Astrocyte (in vitro differentiated cells and primary cell): ENCODE results near the gene OXNAD1. TPM values are rescaled to one million over a fixed set of nuclear protein-coding genes. Genes with fewer than 3 reads are reported as not detected.

Experiments used
- DNase-seq: peaks from one replicate; pipeline ENCODE4 v3.0.0-alpha.2; 2010; ENCODE audit warnings: low read depth
- FAIRE-seq: peaks from 2 replicates; lab custom pipeline; 2011; peaks lifted over from hg19 to GRCh38; lab: Jason Lieb, UNC
- H2AFZ ChIP-seq: 2 replicates; pipeline ENCODE4 v1.6.0; 2012; ENCODE audit warnings: low read depth, low read length, inconsistent platforms
- H3K27ac ChIP-seq: 2 replicates; pipeline ENCODE4 v1.5.1; 2011; ENCODE audit warnings: low read depth, low read length, inconsistent platforms
- H3K27me3 ChIP-seq: 2 replicates; pipeline ENCODE4 v1.6.0; 2011; ENCODE audit warnings: low read length, inconsistent platforms; ENCODE audit not compliant: insufficient read depth
- H3K36me3 ChIP-seq: 2 replicates; pipeline ENCODE4 v1.5.1; 2011; ENCODE audit warnings: low read length, inconsistent platforms; ENCODE audit not compliant: insufficient read depth
- H3K4me1 ChIP-seq: 2 replicates; pipeline ENCODE4 v1.5.1; 2011; ENCODE audit warnings: low read length, inconsistent platforms; ENCODE audit not compliant: insufficient read depth
- H3K4me2 ChIP-seq: 2 replicates; pipeline ENCODE4 v1.6.0; 2012; ENCODE audit warnings: low read length, inconsistent platforms
- H3K4me3 ChIP-seq: 2 replicates; pipeline ENCODE4 v1.5.1; 2011; ENCODE audit warnings: low read depth, mild to moderate bottlenecking, low read length, inconsistent platforms; ENCODE audit not compliant: insufficient read depth
- H3K79me2 ChIP-seq: 2 replicates; pipeline ENCODE4 v1.6.0; 2012; ENCODE audit warnings: mild to moderate bottlenecking, low read length, inconsistent platforms; ENCODE audit not compliant: insufficient read depth
- H3K9ac ChIP-seq: 2 replicates; pipeline ENCODE4 v1.6.0; 2012; ENCODE audit warnings: mild to moderate bottlenecking, low read length, inconsistent platforms
- H3K9me3 ChIP-seq: 2 replicates; pipeline ENCODE4 v1.5.1; 2012; ENCODE audit warnings: low read depth, mild to moderate bottlenecking, low read length, inconsistent platforms; ENCODE audit not compliant: insufficient read depth
- H4K20me1 ChIP-seq: 2 replicates; pipeline ENCODE4 v1.6.0; 2012; ENCODE audit warnings: low read length, inconsistent platforms; ENCODE audit not compliant: insufficient read depth
- H3K27ac Mint-ChIP-seq: one replicate; pipeline ENCODE4 v1.8.0; 2021; ENCODE audit warnings: mild to moderate bottlenecking, mixed read lengths; ENCODE audit not compliant: unreplicated experiment
- H3K27me3 Mint-ChIP-seq: one replicate; pipeline ENCODE4 v1.8.0; 2021; ENCODE audit warnings: low read depth, mixed read lengths; ENCODE audit not compliant: unreplicated experiment
- H3K36me3 Mint-ChIP-seq: one replicate; pipeline ENCODE4 v1.8.0; 2021; ENCODE audit warnings: low read depth, mixed read lengths; ENCODE audit not compliant: unreplicated experiment
- H3K4me1 Mint-ChIP-seq: one replicate; pipeline ENCODE4 v1.8.0; 2021; ENCODE audit warnings: low read depth, mixed read lengths; ENCODE audit not compliant: unreplicated experiment
- H3K4me3 Mint-ChIP-seq: one replicate; pipeline ENCODE4 v1.8.0; 2021; ENCODE audit warnings: mild to moderate bottlenecking, moderate library complexity, mixed read lengths; ENCODE audit not compliant: unreplicated experiment
- H3K9me3 Mint-ChIP-seq: one replicate; pipeline ENCODE4 v1.8.0; 2021; ENCODE audit warnings: mild to moderate bottlenecking, mixed read lengths; ENCODE audit not compliant: unreplicated experiment
- EZH2 ChIP-seq: IDR thresholded peaks from 2 replicates; pipeline ENCODE4 v1.6.1; 2012; ENCODE audit warnings: mild to moderate bottlenecking, low read length, inconsistent platforms; ENCODE audit not compliant: insufficient read depth
- total RNA-seq: library from RNA; stranded (reverse); gene quantifications from 2 replicates; pipeline ENCODE4 v1.2.1, GENCODE V29; 2021
- TF ChIP-seq, protein P1 (sequence below): IDR thresholded peaks from 2 replicates; pipeline ENCODE4 v1.5.1; 2011; ENCODE audit warnings: low read depth, mild to moderate bottlenecking, inconsistent platforms, low read length, moderate library complexity; ENCODE audit not compliant: insufficient read depth

Gene OXNAD1
- total RNA-seq, 1 donor from 2014 or later, result 10.5 TPM

DNA sequence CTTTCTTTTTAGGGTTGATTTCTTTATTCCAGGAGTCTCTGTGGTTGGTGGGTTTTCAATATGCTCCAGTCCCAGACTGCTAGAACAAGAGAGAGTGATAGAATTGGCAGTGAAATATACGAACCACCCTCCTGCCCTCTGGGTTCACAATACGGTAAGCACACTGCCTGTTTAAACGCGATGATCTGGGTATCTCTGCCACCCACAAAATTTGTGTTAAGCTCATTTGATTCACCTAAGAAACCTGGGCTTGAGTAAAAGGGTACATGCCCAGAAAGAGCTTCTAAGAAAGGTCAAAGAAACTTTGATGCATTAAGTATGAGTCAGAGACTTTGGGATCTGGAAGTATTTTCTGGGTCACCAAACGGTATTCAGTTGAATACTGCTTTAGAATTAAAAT, 29.8 kb downstream of the OXNAD1 start:
- Mint-ChIP-seq H3K9me3 (peaks cover 2% of the 10 kb centered on the region), H3K36me3 (peaks cover 17% of the 10 kb centered on the region), H3K27me3 (no peaks in the 10 kb centered on the region), H3K27ac (no peak overlapping the region), H3K4me1 (peaks cover 15% of the 10 kb centered on the region), H3K4me3 (no peak overlapping the region)
- H3K9ac ChIP-seq, result no peak overlapping the region
- peaks cover 3% of the 10 kb centered on the region for H3K36me3 ChIP-seq
- no peak overlapping the region for H3K27ac ChIP-seq
- no peak overlapping the region for H3K4me2 ChIP-seq
- H4K20me1 ChIP-seq, result peaks cover 3% of the 10 kb centered on the region
- TF ChIP-seq, protein P1, sequence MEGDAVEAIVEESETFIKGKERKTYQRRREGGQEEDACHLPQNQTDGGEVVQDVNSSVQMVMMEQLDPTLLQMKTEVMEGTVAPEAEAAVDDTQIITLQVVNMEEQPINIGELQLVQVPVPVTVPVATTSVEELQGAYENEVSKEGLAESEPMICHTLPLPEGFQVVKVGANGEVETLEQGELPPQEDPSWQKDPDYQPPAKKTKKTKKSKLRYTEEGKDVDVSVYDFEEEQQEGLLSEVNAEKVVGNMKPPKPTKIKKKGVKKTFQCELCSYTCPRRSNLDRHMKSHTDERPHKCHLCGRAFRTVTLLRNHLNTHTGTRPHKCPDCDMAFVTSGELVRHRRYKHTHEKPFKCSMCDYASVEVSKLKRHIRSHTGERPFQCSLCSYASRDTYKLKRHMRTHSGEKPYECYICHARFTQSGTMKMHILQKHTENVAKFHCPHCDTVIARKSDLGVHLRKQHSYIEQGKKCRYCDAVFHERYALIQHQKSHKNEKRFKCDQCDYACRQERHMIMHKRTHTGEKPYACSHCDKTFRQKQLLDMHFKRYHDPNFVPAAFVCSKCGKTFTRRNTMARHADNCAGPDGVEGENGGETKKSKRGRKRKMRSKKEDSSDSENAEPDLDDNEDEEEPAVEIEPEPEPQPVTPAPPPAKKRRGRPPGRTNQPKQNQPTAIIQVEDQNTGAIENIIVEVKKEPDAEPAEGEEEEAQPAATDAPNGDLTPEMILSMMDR, result no peak
- no peak for TF ChIP-seq EZH2
- no peak for DNase-seq
- H3K4me3 ChIP-seq, result no peak overlapping the region
- no peaks in the 10 kb centered on the region for H3K9me3 ChIP-seq
- no peaks in the 10 kb centered on the region for H3K4me1 ChIP-seq
- H3K79me2 ChIP-seq, result no peaks in the 10 kb centered on the region
- FAIRE-seq, result no peak
- no peak overlapping the region for H2AFZ ChIP-seq
- H3K27me3 ChIP-seq, result no peaks in the 10 kb centered on the region

DNA sequence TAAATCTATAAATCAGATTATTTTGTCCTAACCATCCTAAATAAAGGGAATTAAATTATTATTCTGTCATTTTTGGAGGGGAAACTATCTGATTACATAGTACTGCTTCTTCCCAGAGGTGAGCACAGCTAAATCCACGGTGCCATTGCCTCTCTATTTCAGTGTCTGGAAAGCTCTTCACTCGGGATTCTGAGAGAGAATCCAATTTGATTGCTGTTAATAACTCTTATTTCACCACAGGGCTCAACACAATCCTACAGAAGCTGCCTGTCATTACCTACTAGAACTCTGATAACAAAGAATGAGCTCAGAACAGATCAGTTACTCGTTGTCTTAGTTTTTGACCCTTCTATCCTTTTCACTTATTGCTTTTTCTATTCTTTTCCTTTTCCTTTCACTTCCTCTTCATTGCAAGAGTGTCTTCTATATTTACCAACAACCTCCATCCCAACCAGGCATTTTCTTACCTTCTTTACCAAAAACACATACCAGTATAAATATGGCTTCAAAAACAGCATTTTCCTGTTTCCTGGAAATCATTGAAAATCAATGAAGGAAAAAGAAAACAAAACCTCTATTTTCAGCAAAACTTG, 30.4 kb downstream of the OXNAD1 start:
- no peaks in the 10 kb centered on the region for H3K9me3 ChIP-seq
- peaks cover 19% of the 10 kb centered on the region for H3K4me1 Mint-ChIP-seq
- H3K9me3 Mint-ChIP-seq, result peaks cover 2% of the 10 kb centered on the region
- no peak overlapping the region for H3K4me3 Mint-ChIP-seq
- no peak for FAIRE-seq
- peaks cover 17% of the 10 kb centered on the region for H3K36me3 Mint-ChIP-seq
- H3K36me3 ChIP-seq, result peaks cover 3% of the 10 kb centered on the region
- no peak overlapping the region for H3K27ac Mint-ChIP-seq
- no peaks in the 10 kb centered on the region for H4K20me1 ChIP-seq
- H3K4me3 ChIP-seq, result no peak overlapping the region
- H2AFZ ChIP-seq, result no peak overlapping the region
- DNase-seq, result no peak
- H3K27me3 Mint-ChIP-seq, result no peaks in the 10 kb centered on the region
- no peak for TF ChIP-seq EZH2
- TF ChIP-seq, protein P1, result no peak
- no peak overlapping the region for H3K9ac ChIP-seq
- H3K27me3 ChIP-seq, result no peaks in the 10 kb centered on the region
- no peak overlapping the region for H3K27ac ChIP-seq
- no peaks in the 10 kb centered on the region for H3K4me1 ChIP-seq
- no peaks in the 10 kb centered on the region for H3K79me2 ChIP-seq
- no peak overlapping the region for H3K4me2 ChIP-seq
